Testis (tissue), 2 donors: ENCODE measurements around the gene AKR1A1.

Source experiments
- POLR2A ChIP-seq: fragments of 450-650 bp; IDR thresholded peaks from one replicate; pipeline ENCODE4 v1.6.1; 2017; ENCODE audit warnings: antibody characterized with exemption, mild to moderate bottlenecking, moderate library complexity
- TF ChIP-seq, protein P1 (sequence below), 3 experiments: fragments of 450-650 bp in 2 of 3; fragments of 200-600 bp in 1 of 3; sonication (generic) in 1 of 3; IDR thresholded peaks; one replicate each; pipeline ENCODE4 v1.5.1; 2016 to 2019; ENCODE audit warnings: antibody characterized with exemption in 3 of 3, mild to moderate bottlenecking in 2 of 3, moderate library complexity in 1 of 3

DNA sequence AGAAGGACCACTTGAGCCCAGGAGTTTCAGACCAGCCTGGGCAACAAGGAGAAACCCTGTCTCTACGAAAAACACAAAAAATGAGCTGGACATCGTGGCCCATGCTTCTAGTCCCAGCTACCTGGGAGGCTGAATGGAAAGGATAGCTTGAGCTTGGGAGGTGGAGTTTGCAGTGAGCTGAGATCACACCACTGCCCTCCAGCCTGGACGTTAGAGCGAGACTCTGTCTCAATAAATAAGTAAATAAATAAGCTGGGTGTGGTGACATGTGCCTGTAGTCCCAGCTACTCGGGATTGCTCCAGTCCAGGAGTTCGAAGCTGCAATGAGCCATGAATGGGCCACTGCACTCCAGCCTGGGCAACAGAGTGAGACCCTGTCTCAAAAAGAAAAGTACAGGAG, 3.6 kb downstream of the AKR1A1 start:
- TF ChIP-seq, protein P1, sequence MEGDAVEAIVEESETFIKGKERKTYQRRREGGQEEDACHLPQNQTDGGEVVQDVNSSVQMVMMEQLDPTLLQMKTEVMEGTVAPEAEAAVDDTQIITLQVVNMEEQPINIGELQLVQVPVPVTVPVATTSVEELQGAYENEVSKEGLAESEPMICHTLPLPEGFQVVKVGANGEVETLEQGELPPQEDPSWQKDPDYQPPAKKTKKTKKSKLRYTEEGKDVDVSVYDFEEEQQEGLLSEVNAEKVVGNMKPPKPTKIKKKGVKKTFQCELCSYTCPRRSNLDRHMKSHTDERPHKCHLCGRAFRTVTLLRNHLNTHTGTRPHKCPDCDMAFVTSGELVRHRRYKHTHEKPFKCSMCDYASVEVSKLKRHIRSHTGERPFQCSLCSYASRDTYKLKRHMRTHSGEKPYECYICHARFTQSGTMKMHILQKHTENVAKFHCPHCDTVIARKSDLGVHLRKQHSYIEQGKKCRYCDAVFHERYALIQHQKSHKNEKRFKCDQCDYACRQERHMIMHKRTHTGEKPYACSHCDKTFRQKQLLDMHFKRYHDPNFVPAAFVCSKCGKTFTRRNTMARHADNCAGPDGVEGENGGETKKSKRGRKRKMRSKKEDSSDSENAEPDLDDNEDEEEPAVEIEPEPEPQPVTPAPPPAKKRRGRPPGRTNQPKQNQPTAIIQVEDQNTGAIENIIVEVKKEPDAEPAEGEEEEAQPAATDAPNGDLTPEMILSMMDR (IDR thresholded peaks at IDR 0.05) = no peak
- TF ChIP-seq POLR2A = no peak
